ENCODE data around the gene SERPINA1.

- no peak for TF ChIP-seq HDGF (IDR thresholded peaks at IDR 0.05; ENCODE audit: borderline replicate concordance)
- no peak for TF ChIP-seq PKNOX1 (IDR thresholded peaks at IDR 0.05)
- no peak for TF ChIP-seq ARNT (IDR thresholded peaks at IDR 0.05)
Measured at GRCh38 chr14:94411638-94412037, 23.2 kb upstream of the SERPINA1 start.

Data from HEK293T (cell line).